Neural cell (in vitro differentiated cells): Measurements from ENCODE around the gene ZFP69. TPM values are rescaled to one million over a fixed set of nuclear protein-coding genes. Genes with fewer than 3 reads are reported as not detected.
A peak's percentile ranks its signal among the peaks of the same experiment; 100 is the strongest.

ENCODE experiments used
- H2AFZ ChIP-seq: fragments of 200-600, 300-800 bp; sonication (generic), shearing (Covaris generic); 2 replicates; pipeline ENCODE4 v1.6.0; 2014; ENCODE audit warnings: low read depth, mild to moderate bottlenecking, antibody characterized with exemption, low read length, moderate library complexity
- H3F3A ChIP-seq: fragments of 200-600 bp; shearing (Covaris generic); 2 replicates; pipeline ENCODE4 v1.6.1; 2016; ENCODE audit warnings: mild to moderate bottlenecking, moderate library complexity, mixed read lengths, antibody characterized with exemption, low read length; ENCODE audit not compliant: insufficient read depth, poor library complexity, severe bottlenecking
- H3K27ac ChIP-seq: fragments of 200-600, 300-800 bp; sonication (generic), shearing (Covaris generic); 2 replicates; pipeline ENCODE4 v1.5.1; 2014; ENCODE audit warnings: mild to moderate bottlenecking, low read length, moderate library complexity
- H3K27me3 ChIP-seq: fragments of 300-800, 200-600 bp; sonication (generic), shearing (Covaris generic); 2 replicates; pipeline ENCODE4 v1.6.0; 2014; ENCODE audit warnings: mild to moderate bottlenecking, low read depth, low read length, moderate library complexity; ENCODE audit not compliant: insufficient read depth
- H3K36me3 ChIP-seq: fragments of 300-800, 200-600 bp; sonication (generic), shearing (Covaris generic); 2 replicates; pipeline ENCODE4 v1.5.1; 2014; ENCODE audit warnings: mild to moderate bottlenecking, antibody characterized with exemption, low read length, moderate library complexity; ENCODE audit not compliant: insufficient read depth
- H3K4me2 ChIP-seq: fragments of 300-800, 200-600 bp; sonication (generic), shearing (Covaris generic); 2 replicates; pipeline ENCODE4 v1.6.0; 2014; ENCODE audit warnings: mild to moderate bottlenecking, low read length
- H3K4me3 ChIP-seq: fragments of 300-800, 200-600 bp; sonication (generic), shearing (Covaris generic); 2 replicates; pipeline ENCODE4 v1.5.1; 2014; ENCODE audit warnings: mild to moderate bottlenecking, low read length, moderate library complexity
- H3K79me2 ChIP-seq: fragments of 200-600 bp; shearing (Covaris generic); replicated peaks from 2 replicates; pipeline ENCODE4 v1.6.0; 2014; ENCODE audit warnings: mild to moderate bottlenecking, low read length, moderate library complexity; ENCODE audit not compliant: insufficient read depth
- H3K9ac ChIP-seq: fragments of 300-800, 200-600 bp; sonication (generic), shearing (Covaris generic); 2 replicates; pipeline ENCODE4 v1.6.1; 2016; ENCODE audit warnings: mild to moderate bottlenecking, low read length, mixed read lengths
- H3K9me2 ChIP-seq: fragments of 200-600 bp; shearing (Covaris generic); 2 replicates; pipeline ENCODE4 v1.6.1; 2016; ENCODE audit warnings: mild to moderate bottlenecking, low read length, mixed read lengths; ENCODE audit not compliant: insufficient read depth
- H3K9me3 ChIP-seq: fragments of 200-600, 300-800 bp; sonication (generic), shearing (Covaris generic); 2 replicates; pipeline ENCODE4 v1.6.1; 2016; ENCODE audit warnings: mild to moderate bottlenecking, mixed run types, low read length, moderate library complexity, mixed read lengths
- H4K20me1 ChIP-seq: fragments of 200-600 bp; shearing (Covaris generic); 2 replicates; pipeline ENCODE4 v1.6.1; 2016; ENCODE audit warnings: mild to moderate bottlenecking, mixed run types; ENCODE audit not compliant: insufficient read depth
- EP300 ChIP-seq: fragments of 450-650 bp; conservative IDR thresholded peaks from 2 replicates; pipeline ENCODE4 v1.6.1; 2014; ENCODE audit warnings: antibody characterized with exemption, mild to moderate bottlenecking, moderate library complexity; ENCODE audit not compliant: poor library complexity, severe bottlenecking
- EZH2 ChIP-seq: fragments of 200-600, 300-800 bp; shearing (Covaris generic), sonication (generic); IDR thresholded peaks from 2 replicates; pipeline ENCODE4 v1.6.1; 2014; ENCODE audit warnings: antibody characterized with exemption, low read length, borderline replicate concordance, mild to moderate bottlenecking; ENCODE audit not compliant: insufficient read depth, poor library complexity, severe bottlenecking
- MXI1 ChIP-seq: fragments of 450-650 bp; conservative IDR thresholded peaks from 2 replicates; pipeline ENCODE4 v1.6.1; 2014; ENCODE audit warnings: antibody characterized with exemption, mild to moderate bottlenecking; ENCODE audit not compliant: poor library complexity, severe bottlenecking
- POLR2AphosphoS5 ChIP-seq: IDR thresholded peaks from 2 replicates; pipeline ENCODE4 v1.6.1; 2012
- RAD21 ChIP-seq: fragments of 450-650 bp; conservative IDR thresholded peaks from 2 replicates; pipeline ENCODE4 v1.6.1; 2014; ENCODE audit warnings: antibody characterized with exemption, mild to moderate bottlenecking, moderate library complexity
- SMC3 ChIP-seq: fragments of 450-650 bp; conservative IDR thresholded peaks from 2 replicates; pipeline ENCODE4 v1.6.1; 2014; ENCODE audit warnings: antibody characterized with exemption, mild to moderate bottlenecking, moderate library complexity; ENCODE audit not compliant: poor library complexity
- TAF1 ChIP-seq: IDR thresholded peaks from 2 replicates; pipeline ENCODE4 v1.6.1; 2012; ENCODE audit warnings: low read depth
- polyA plus RNA-seq: library from polyadenylated mRNA; depleted of rRNA; stranded (reverse); fragments of >200 nt; gene quantifications from 2 replicates; pipeline ENCODE4 v1.2.3, GENCODE V29; 2014
- TF ChIP-seq, protein P1 (sequence below): fragments of 450-650 bp; IDR thresholded peaks from 2 replicates; pipeline ENCODE4 v1.5.1; 2014; ENCODE audit warnings: antibody characterized with exemption, mild to moderate bottlenecking, moderate library complexity; ENCODE audit not compliant: poor library complexity, severe bottlenecking
- TF ChIP-seq, protein P2 (sequence below): IDR thresholded peaks from 2 replicates; pipeline ENCODE4 v1.6.1; 2012; ENCODE audit warnings: borderline replicate concordance

The ZFP69 gene
- polyA plus RNA-seq, 1 donor from 2014 or later, result 12.3 TPM

DNA sequence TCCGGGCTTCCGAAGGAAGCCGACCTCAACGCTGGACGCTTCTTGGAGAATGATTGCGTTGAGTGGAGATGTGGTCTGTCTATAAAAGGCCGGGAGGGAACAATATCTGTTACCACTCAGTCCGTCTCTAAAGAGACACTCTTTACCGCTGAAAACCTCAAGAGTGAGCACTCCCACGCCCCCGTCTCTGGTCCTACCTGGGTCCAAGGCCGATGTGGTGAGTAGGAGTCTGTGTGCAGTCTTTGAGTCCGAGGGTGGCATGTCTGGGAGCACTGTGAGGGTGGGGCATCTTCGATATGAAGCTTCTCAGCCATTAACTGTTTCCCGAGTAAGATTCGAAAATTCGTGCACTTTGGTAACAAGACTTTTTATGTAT is 576 bp downstream of the ZFP69 start:
- Histone ChIP-seq H3K27ac (peak overlapping the region; percentile 38), H3K27me3 (no peaks in the 10 kb centered on the region), H2AFZ (peak overlapping the region; percentile 66), H3K9me3 (peaks cover 3% of the 10 kb centered on the region), H3K9ac (peak overlapping the region; percentile 70), H3K79me2 (no peaks in the 10 kb centered on the region), H3K4me2 (peak overlapping the region; percentile 57), H3K36me3 (no peaks in the 10 kb centered on the region), H3K9me2 (no peaks in the 10 kb centered on the region), H3K4me3 (peak overlapping the region; percentile 74), H3F3A (no peaks in the 10 kb centered on the region), H4K20me1 (no peaks in the 10 kb centered on the region)
- TF ChIP-seq TAF1, result no peak
- TF ChIP-seq POLR2AphosphoS5, result no peak
- TF ChIP-seq, protein P1, sequence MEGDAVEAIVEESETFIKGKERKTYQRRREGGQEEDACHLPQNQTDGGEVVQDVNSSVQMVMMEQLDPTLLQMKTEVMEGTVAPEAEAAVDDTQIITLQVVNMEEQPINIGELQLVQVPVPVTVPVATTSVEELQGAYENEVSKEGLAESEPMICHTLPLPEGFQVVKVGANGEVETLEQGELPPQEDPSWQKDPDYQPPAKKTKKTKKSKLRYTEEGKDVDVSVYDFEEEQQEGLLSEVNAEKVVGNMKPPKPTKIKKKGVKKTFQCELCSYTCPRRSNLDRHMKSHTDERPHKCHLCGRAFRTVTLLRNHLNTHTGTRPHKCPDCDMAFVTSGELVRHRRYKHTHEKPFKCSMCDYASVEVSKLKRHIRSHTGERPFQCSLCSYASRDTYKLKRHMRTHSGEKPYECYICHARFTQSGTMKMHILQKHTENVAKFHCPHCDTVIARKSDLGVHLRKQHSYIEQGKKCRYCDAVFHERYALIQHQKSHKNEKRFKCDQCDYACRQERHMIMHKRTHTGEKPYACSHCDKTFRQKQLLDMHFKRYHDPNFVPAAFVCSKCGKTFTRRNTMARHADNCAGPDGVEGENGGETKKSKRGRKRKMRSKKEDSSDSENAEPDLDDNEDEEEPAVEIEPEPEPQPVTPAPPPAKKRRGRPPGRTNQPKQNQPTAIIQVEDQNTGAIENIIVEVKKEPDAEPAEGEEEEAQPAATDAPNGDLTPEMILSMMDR, result no peak
- no peak for TF ChIP-seq MXI1
- no peak for TF ChIP-seq RAD21
- TF ChIP-seq, protein P2, sequence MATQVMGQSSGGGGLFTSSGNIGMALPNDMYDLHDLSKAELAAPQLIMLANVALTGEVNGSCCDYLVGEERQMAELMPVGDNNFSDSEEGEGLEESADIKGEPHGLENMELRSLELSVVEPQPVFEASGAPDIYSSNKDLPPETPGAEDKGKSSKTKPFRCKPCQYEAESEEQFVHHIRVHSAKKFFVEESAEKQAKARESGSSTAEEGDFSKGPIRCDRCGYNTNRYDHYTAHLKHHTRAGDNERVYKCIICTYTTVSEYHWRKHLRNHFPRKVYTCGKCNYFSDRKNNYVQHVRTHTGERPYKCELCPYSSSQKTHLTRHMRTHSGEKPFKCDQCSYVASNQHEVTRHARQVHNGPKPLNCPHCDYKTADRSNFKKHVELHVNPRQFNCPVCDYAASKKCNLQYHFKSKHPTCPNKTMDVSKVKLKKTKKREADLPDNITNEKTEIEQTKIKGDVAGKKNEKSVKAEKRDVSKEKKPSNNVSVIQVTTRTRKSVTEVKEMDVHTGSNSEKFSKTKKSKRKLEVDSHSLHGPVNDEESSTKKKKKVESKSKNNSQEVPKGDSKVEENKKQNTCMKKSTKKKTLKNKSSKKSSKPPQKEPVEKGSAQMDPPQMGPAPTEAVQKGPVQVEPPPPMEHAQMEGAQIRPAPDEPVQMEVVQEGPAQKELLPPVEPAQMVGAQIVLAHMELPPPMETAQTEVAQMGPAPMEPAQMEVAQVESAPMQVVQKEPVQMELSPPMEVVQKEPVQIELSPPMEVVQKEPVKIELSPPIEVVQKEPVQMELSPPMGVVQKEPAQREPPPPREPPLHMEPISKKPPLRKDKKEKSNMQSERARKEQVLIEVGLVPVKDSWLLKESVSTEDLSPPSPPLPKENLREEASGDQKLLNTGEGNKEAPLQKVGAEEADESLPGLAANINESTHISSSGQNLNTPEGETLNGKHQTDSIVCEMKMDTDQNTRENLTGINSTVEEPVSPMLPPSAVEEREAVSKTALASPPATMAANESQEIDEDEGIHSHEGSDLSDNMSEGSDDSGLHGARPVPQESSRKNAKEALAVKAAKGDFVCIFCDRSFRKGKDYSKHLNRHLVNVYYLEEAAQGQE, result no peak
- no peak for TF ChIP-seq SMC3
- no peak for TF ChIP-seq EP300
- TF ChIP-seq EZH2, result no peak

DNA sequence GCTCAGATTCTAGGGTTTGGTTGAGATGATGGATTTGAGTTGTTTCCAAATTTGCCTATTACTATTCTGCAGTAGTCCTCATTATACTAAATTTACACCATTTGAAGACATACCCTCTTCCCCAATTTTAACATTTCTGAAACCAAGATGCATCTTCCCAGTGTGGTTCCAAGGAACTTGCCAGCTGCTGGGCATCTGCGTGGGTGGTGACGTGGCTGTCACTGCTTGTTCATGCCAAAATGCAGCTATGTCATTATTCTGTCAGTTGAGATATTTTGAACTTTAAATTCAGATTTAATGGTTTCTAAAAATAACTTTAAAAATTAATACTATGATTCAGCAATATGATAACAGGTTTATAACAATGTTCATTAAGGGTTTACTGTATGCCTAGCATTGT is 1.2 kb downstream of the ZFP69 start:
- no peak overlapping the region for H2AFZ ChIP-seq

More for the DNA sequence above, 1.2 kb downstream of the ZFP69 start:
- H3K79me2 ChIP-seq, result no peaks in the 10 kb centered on the region
- peak overlapping the region; percentile 74 for H3K4me3 ChIP-seq
- H3K9me2 ChIP-seq, result no peaks in the 10 kb centered on the region
- peak overlapping the region; percentile 57 for H3K4me2 ChIP-seq
- TF ChIP-seq TAF1 (no peak), EZH2 (no peak), SMC3 (no peak), POLR2AphosphoS5 (no peak), RAD21 (no peak)
- TF ChIP-seq, protein P2, result no peak
- TF ChIP-seq, protein P1, result no peak
- no peak overlapping the region for H3K27ac ChIP-seq
- H3K9ac ChIP-seq, result no peak overlapping the region
- H3F3A ChIP-seq, result no peaks in the 10 kb centered on the region
- peaks cover 3% of the 10 kb centered on the region for H3K9me3 ChIP-seq
- no peaks in the 10 kb centered on the region for H3K27me3 ChIP-seq
- H4K20me1 ChIP-seq, result no peaks in the 10 kb centered on the region
- H3K36me3 ChIP-seq, result peaks cover 2% of the 10 kb centered on the region
